Measurements from ENCODE around the gene ZBED5. TPM values are rescaled to one million over a fixed set of nuclear protein-coding genes. Genes with fewer than 3 reads are reported as not detected.
A peak's percentile ranks its signal among the peaks of the same experiment; 100 is the strongest.
"Not testable (repeated sequence)": the region's sequence is repeated elsewhere in the genome, so short reads cannot be mapped to it uniquely, and the experiment has no call there.

Gene ZBED5
- polyA plus RNA-seq (2012; ENCODE audit: insufficient read depth, insufficient read length): 39.7 TPM

- H3K4me3 ChIP-seq (ENCODE audit: low read length): peak within 1 kb of the TSS; percentile 68
- peak; percentile 97 for DNase-seq (ENCODE audit: low read depth, low spot score)
Observed at GRCh38 chr11:10857709-10858438, at the start of gene ZBED5. Gene ZBED5, minus strand, starts transcription at chr11:10858053. Its CDS starts 3,108 bp downstream, at chr11:10854945.

DNA sequence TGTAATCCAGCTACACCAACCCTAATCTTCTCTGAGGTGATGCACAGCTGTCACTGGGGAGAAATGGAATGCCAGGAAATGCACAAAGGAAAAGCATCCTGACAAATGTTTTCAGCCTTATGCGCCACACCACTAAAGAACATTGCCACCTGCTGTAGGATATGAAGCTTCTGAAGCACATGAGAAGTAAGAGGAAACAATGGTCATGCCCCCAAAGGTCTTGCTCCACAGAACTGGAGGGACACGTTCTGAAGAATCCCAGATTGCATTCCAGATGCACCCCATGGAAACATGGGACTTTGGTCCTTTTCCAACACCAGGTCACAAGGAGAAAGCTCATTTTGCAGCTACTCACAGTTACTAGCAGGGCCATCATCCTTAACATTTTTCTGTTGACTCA is 48.7 kb upstream of the ZBED5 start:
- no peak overlapping the region for H3K4me3 ChIP-seq (ENCODE audit: low read length)
- no peak for DNase-seq (ENCODE audit: low read depth, low spot score)

DNA sequence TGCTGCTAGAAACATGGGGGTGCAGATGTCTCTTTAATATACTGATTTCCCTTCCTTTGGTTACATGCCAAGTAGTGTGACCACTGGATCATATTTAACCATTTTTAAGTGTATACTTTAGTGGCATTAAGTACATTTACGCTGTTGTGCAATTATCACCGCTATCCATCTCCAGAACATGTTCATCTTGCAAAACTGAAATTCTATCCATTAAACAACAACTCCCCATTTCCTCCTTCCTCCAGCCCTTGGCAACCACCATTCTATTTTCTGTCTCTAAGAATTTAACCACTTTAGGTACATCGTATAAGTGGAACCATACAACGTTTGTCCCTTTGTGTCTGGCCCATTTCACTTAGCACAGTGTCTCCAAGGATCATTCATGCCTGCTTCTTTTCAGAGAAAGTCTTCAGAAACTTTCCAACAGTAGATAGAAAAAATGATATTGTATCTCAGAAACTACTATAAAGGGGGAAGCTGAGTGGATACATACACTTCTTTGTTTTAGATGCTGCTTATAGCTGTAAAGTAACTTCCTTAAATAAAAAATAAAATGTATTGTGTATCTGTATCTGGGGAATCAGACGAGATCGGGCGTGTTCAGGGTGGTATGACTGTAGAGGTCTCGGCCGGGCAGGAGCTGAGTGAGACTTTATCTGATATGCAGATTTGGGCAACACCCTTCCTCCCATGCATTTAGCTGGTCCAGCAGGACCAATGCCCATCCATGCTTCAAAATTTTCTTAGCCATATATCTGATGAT is 44.6 kb upstream of the ZBED5 start:
- no peak for DNase-seq (ENCODE audit: low read depth, low spot score)
- H3K4me3 ChIP-seq (ENCODE audit: low read length): no peak overlapping the region

- H3K4me3 ChIP-seq (ENCODE audit: low read length): no peak overlapping the region
- DNase-seq (ENCODE audit: low read depth, low spot score): no peak
Observed at GRCh38 chr11:10900681-10901415, 43.0 kb upstream of the ZBED5 start.

DNA sequence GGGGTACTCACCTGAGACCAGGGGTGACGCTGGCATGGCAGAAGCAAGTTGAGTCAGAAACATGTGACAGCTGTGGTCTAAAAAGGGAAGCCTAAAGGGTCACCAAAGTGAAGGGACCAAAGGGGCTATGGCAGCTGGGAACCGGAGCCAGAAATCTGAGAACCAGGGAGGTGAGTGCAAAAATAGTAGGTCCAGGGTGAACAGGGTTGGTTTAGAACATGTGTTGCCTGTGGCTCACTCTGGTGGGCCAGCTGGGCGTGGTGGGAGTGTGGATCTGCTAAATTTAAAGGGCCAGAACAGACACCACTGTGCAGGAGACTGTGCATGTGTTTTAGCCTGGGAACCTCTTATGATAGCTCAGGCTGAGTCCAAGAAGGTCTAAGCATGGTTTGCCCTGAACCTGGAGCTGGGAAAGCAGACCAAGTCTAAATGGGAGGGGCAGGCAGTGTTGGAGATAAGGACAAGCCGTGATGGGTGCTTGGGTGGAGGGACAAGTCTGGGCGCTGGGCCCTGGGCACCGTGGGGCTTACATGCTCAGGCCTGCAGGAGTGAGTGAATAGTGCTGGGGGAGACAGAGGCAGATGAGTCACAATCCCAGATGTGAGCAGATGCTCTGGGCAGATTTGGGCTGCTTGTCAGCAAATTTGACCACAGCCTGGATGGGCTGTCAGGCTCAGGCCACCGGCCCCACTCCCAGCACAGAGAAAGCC is 41.4 kb upstream of the ZBED5 start:
- no peak overlapping the region for H3K4me3 ChIP-seq (ENCODE audit: low read length)
- DNase-seq (ENCODE audit: low read depth, low spot score): no peak

DNA sequence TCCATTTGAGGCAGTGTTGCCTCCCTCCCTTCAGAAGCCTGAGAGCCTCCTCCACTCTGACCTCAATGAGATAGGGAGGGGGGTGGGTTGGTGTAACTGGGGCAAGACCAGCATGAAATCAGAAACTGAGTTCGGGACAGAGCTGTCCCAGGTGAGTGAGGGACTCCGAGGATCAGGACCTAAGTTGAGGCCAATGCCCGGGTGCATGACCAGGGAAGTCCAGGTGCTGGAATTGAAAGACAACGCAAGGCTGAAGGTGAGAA is 40.8 kb upstream of the ZBED5 start:
- DNase-seq (ENCODE audit: low read depth, low spot score): no peak
- H3K4me3 ChIP-seq (ENCODE audit: low read length): no peak overlapping the region

GRCh38 chr11:10898003-10898762 is 40.3 kb upstream of the ZBED5 start:
- DNase-seq (ENCODE audit: low read depth, low spot score): no peak
- no peak overlapping the region for H3K4me3 ChIP-seq (ENCODE audit: low read length)

- no peak for DNase-seq (ENCODE audit: low read depth, low spot score)
- no peak overlapping the region for H3K4me3 ChIP-seq (ENCODE audit: low read length)
Observed at GRCh38 chr11:10897150-10897549, 39.3 kb upstream of the ZBED5 start.

DNA sequence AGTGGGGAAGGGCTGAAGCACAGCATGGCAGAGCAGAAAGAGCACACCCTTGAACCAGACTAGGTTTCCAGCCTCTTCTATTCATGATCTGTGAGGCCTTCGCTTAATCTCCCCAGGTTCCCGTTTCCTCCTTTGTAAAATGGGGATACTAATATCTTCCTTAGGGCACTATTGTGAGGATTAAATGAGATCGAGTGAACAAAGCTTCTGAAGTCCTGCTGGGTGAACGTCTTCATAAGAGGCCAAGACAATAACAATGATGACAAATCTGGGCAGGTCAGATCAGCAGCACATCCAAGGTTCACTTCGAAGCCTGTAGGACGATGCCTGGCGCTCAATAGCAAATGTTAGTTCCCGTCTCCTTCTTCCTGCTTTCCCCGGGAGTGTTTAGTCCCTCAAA is 38.6 kb upstream of the ZBED5 start:
- H3K4me3 ChIP-seq (ENCODE audit: low read length): no peak overlapping the region
- DNase-seq (ENCODE audit: low read depth, low spot score): no peak

DNA sequence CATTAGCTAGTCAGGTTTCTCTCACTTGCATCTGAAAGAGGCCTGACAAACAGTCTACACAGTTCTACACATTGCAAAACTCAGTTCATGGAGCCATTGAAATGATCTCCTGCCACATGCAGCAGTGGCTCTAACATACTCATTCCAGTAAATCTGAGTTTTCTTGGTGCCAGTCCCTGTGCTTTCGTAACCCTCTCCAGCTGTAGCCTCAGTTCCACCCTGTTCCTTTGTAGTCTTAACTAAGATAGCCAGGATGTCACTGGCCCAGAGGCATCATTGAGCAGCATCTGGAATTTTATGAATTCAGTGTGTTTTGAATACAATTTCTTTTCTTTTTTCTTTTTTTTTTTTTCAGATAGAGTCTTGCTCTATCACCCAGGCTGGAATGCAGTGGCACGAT is 37.4 kb upstream of the ZBED5 start:
- H3K4me3 ChIP-seq (ENCODE audit: low read length): no peak overlapping the region

GRCh38 chr11:10894666-10895065 is 36.8 kb upstream of the ZBED5 start:
- DNase-seq (ENCODE audit: low read depth, low spot score): no peak

More for the DNA sequence above, 37.4 kb upstream of the ZBED5 start:
- no peak for DNase-seq (ENCODE audit: low read depth, low spot score)

GRCh38 chr11:10893714-10894151 is 35.9 kb upstream of the ZBED5 start:
- DNase-seq (ENCODE audit: low read depth, low spot score): no peak

More at GRCh38 chr11:10894666-10895065, 36.8 kb upstream of the ZBED5 start:
- no peak overlapping the region for H3K4me3 ChIP-seq (ENCODE audit: low read length)

DNA sequence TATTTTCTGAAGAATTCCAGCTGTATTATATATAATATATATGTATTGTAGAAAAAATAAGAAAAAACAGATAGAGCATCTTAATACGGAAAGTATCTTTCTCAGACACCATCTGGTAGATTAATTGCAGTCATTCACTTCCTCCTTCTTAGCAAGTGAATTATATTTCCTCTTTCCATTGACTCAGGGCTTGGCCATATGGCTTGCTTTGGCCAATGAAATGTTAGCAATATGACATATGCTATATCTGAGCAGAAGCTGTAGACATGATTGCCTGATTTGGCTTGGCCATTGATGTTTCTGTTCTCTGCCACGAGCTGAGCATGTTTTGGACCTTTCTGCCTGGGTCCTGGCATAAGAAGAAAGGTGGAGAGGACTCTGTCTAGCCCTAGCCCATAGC is 34.4 kb upstream of the ZBED5 start:
- DNase-seq (ENCODE audit: low read depth, low spot score): no peak

More at GRCh38 chr11:10893714-10894151, 35.9 kb upstream of the ZBED5 start:
- no peak overlapping the region for H3K4me3 ChIP-seq (ENCODE audit: low read length)

DNA sequence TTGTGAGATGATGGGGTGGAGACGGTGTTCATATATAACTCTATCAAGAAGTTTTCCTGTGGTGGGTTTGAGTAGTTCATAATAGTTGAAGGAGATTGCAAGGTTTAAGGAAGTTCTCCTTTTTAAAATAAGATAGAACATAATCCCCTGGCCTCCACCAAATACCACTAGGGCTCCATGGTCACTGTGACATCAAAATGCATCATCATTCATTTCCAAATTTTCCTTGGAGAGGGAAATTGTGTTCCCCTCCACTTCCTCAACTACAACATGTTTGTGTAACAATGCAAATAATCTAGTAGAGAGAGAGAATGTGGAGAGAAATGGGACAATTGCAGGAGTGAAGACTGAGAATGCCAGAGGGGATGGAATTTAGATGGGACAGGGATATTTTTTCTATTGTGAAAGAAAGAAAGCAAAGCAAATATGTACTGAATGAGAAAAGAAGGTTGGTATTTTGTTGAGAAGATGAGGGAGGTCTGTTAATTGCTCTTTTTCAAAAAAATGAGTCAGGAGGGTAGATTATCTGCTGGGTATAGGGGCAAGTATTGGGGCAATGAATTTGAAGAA is 33.4 kb upstream of the ZBED5 start:
- no peak overlapping the region for H3K4me3 ChIP-seq (ENCODE audit: low read length)
- DNase-seq (ENCODE audit: low read depth, low spot score): no peak

More for the DNA sequence above, 34.4 kb upstream of the ZBED5 start:
- H3K4me3 ChIP-seq (ENCODE audit: low read length): no peak overlapping the region

DNA sequence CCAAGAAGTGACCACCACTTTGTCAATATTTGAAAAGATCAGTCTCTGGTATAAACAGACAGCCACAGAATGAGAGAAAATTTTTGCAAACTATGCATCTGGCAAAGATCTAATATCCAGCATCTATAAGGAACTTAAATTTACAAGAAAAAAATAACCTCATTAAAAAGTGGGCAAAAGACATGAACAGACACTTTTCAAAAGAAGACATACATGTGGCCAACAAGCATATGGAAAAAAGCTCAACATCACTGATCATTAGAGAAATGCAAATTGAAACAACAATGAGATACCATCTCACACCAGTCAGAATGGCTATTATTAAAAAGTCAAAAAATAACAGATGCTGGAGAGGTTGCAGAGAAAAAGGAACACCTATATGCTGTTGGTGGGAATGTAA is 32.2 kb upstream of the ZBED5 start:
- not testable (repeated sequence) for DNase-seq (ENCODE audit: low read depth, low spot score); H3K4me3 ChIP-seq (ENCODE audit: low read length)

- H3K4me3 ChIP-seq (ENCODE audit: low read length): no peak overlapping the region
- DNase-seq (ENCODE audit: low read depth, low spot score): no peak
Observed at GRCh38 chr11:10887307-10887706, 29.5 kb upstream of the ZBED5 start.

DNA sequence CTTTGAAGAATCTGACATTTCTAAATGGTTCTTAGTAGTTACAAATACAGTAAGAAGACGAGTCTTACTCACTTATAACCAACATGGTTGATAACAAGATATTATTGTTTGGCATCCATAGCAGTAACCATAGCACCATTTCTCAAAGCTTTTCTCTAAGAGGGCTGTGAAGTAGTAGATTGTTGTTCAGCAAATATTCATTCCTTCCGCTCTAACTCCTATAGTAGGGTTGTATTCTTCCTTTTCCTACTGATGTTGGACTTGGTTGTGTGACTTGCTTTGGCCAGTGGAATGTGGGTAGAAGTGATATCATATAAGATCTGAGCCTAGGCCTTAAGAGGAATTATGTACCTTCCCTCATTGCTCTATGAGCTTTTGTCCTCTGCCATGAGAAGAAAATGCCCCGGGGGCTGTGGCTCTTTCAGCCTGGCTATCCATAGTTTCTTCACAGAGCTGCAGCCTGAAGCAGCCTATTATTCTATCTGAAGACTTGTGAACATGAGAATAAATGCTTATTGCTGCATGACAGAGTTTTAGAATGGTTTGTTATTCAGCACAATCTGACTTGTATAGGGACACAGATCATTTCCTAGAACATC is 28.9 kb upstream of the ZBED5 start:
- H3K4me3 ChIP-seq (ENCODE audit: low read length): no peak overlapping the region
- no peak for DNase-seq (ENCODE audit: low read depth, low spot score)

Measured in Jurkat, Clone E6-1 (cell line).